Stimulated activated CD8-positive, alpha-beta memory T cell treated with anti-CD3 and anti-CD28 coated beads, Interleukin-15, amount 100 ng/mL, for 48 hours (primary cell): ENCODE measurements around the gene PHLDB3.
A peak's percentile ranks its signal among the peaks of the same experiment; 100 is the strongest.

Experiments used
- DNase-seq, 2 donors: peaks; one replicate each; pipeline ENCODE4 v3.0.0-alpha.2; 2020; ENCODE audit warnings: low read depth in 2 of 2

Gene PHLDB3

GRCh38 chr19:43468354-43469159 is 36.0 kb downstream of the PHLDB3 start:
- no peak for DNase-seq

DNA sequence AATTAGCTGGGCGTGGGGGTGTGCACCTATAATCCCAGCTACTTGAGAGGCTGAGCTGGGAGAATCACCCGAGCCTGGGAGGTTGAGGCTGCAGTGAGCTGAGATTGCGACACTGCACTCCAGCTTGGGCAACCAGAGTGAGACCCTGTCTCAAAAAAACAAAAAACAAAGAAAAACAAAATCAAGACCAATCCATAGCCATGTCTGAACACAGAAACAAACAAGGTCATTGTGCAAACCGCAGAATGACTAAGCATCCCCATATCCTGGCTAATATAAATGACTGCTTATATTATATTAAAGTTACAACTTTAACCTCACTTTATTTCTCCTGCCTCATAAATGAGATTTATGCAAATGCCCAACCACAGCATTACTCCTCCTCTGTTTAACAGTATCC is 36.8 kb downstream of the PHLDB3 start:
- DNase-seq: no peak

- DNase-seq: no peak
These were observed 37.3 kb downstream of the PHLDB3 start for GRCh38 chr19:43467276-43467675.

DNA sequence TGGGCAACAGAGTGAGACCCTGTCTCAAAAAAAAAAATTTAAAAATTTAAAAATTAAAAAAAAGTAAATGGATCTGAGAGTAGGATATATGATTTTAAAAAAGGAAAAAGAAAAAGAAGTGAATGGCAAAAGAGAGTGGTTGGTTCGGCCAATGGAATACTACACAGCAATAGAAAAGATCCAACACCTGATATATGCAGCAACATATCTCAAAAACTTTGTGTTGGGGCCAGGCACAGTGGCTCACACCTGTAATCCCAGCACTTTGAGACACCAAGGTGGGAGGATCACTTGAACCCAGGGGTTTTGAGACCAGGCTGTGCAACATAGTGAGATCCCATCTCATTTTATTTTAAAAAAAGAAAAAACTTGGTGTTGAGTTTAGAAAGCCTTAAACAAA is 37.8 kb downstream of the PHLDB3 start:
- DNase-seq: no peak

DNA sequence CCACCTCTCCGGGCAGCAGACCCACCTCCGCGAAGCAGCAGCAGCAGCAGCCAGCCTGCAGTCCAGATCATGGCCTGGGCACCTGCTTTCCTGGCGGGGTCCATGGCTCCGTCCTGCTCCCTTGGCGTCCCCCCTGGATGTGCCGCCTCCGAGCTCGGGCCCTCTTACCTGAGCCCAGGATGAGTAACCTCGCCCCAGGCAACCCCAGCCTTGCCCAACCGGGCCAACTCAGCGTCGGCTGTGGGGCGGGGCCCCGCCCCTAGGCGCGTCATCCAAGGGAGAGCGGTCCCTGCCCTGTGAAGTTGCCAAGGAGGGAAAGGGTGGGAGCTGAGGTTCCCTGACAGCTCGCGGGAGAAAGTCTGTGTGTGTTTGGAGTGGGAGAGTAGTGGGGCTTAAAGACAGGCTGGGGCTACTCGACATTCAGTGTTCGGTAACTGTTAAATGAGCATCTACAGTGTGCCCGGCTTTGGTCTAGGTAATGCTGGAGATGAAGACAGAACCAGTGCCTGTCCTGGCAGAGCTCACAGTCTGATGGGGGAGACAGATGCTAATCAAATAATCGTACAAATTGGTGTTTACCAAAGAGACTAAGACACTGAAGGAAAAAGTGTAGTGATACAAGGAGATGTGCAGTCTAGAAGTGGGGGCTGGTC is 39.0 kb downstream of the PHLDB3 start, which contains the start of gene LYPD3:
LYPD3 (minus strand) TSS at position 141 of the 653 bp plus-strand sequence; CDS start at position 104, 37 bp downstream.
- no peak for DNase-seq

DNA sequence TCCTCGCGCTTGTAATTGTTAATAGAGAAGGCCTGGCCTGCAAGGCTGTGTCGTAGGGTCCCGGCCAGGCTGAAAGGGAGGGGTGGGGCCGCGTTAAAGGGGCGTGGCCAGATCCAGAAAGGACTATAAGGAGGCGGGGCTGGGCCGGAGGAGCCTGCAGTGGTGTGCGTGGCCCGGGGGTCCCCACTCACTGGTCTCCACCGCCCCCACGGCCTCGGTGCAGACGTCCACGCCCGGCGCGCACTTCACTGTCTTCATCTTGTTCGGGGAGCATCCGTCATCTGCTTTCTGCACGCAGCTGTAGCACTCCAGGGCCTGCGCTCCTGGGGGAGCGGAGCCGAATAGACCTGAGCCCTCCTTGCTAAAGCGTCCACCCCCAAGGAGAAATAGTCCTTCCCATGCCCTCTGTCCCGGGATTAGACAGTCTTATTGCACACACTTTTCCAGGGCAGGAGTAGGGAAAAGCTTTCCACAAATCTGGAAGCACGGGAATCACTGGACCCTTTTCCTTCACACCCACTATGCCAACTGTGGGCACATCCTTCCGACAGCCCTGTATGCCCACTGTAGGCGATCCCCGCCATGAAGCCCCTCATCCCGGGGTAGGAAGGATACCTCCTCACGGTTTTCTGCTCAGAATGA is 40.3 kb downstream of the PHLDB3 start:
- no peak for DNase-seq

GRCh38 chr19:43463381-43464133 is 41.0 kb downstream of the PHLDB3 start:
- DNase-seq: peak; percentile 98

- DNase-seq: no peak
These were observed 41.7 kb downstream of the PHLDB3 start for GRCh38 chr19:43462785-43463380.

DNA sequence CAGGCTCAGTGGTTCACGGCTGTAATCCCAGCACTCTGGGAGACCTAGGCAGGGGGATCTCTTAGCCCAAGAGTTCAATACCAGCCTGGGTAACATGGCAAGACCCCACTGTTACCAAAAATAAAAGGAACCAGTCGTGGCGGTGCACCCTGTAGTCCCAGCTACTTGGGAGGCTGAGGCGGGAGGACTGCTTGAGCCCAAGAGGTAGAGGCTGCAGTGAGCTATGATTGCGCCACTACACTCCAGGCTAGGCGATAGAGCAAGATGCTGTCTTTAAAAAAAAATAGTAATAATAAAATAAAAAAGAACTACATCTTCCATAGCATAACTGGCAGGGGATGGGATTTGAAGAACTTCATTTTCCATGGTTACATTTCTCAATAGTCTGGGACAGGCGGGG is 42.2 kb downstream of the PHLDB3 start:
- no peak for DNase-seq

- no peak for DNase-seq
These were observed 43.2 kb downstream of the PHLDB3 start for GRCh38 chr19:43461303-43461702.

GRCh38 chr19:43460362-43461016 is 44.1 kb downstream of the PHLDB3 start:
- no peak for DNase-seq

- DNase-seq: no peak
These were observed 46.7 kb downstream of the PHLDB3 start for GRCh38 chr19:43457809-43458208.

- no peak for DNase-seq
These were observed 49.0 kb downstream of the PHLDB3 start for GRCh38 chr19:43455321-43456113.

DNA sequence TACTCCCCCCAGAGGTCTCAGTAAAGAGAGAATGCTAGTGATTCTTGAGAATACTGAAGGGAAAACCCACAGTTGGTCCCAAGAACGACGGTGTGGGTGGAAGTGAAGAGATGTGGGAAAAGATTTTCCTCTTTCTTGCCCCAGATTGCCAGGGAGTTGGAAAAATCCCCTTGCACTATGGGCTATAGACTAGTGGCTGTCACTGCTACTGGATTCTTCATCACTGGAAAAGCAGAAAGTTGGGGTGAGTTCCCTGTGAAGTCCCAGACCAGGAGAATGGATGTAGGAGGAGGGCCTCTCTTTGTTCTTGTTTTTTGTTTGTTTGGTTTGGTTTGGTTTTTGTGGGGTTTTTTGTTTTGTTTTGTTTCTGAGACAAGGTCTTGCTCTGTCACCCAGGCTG is 50.5 kb downstream of the PHLDB3 start:
- no peak for DNase-seq

DNA sequence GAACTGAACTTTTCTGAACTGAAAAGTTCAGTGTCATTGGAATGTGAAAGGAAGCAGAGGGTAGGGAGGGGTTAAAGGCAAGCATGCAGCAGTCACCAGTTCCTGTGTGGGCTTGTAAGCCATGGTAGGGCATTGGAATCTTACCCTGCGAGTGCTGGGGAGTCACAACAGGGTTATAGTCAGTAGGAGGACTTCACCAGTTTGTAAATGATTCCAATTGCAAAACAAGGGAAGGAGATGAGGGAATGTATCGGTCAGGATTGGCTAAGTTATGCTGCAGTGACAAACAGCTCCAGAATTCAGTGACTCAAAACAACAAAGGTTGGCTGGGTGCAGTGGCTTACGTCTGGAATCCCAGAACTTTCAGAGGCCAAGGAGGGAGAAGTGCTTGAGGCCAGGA is 52.0 kb downstream of the PHLDB3 start:
- no peak for DNase-seq

DNA sequence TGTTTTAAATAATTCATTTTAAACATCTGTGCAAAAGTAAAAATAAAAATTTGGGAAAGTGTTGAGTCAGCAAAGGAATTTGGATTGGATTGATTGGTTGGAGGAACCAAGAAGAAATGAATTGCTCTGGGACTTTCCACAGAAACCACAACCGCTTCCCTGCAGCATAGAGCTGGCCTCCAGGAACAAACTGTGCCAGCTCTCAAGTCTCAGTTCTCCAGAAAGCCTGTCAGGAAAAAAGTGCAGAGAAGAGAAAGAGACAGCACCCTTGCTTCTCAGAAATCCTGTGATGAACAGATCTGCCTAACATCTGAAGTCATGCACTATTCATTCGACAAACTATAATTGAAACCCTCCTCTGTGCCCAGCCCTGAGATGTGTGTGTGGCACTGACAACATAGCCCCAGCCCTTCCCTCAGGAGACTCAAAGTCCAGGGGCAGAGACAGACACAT is 54.0 kb downstream of the PHLDB3 start:
- no peak for DNase-seq

DNA sequence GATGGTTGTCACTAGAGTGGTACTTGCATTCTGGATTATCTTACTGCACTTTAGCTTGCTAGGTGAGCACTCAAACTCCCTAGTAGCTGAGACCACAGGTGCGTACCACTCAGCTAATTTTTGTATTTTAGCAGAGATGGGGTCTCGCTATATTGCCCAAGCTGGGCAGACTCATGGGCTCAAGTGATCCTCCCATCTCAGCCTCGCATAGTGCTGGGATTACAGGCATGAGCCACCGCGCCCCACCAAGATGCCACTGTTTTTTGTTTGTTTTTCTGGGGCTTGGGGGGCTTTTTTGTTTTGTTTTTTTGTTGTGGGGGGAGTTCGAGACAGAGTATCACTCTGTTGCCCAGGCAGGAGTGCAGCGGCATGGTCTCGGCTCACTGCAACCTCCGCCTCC is 56.9 kb downstream of the PHLDB3 start:
- DNase-seq: no peak

DNA sequence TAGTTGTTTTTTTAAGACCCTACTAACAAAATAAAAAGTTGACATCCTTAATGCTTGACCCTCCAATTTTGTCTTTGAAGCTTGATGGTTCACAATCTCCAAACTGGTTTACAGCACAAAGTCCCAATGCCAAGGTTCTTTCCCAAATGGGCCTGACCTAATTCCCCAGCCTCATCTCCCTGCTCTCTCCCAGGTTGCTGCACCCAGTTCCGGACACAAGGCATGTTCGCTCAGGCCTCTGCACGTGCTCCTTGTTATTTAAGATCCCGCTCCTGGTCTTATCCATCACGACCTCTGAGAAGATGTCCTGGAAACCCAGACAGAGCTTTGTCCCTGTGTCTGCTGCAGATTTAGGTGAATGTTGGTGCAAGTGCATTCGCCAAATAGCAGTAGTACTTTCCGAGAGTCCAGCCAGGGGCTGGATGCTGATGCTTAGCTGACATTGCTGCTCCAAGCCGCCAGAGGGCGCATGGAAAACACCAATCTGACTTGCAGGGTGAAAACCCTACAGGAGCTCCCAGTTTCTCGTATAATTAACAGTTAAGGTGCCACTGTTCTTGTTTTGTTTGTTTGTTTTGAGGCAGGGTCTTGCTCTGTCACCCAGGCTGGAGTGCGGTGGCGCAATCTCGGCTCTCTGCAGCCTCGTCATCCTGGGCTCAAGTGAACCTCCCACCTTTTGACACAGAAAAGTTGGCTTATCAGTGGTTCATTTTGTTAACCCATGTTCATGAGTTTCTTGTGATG is 57.6 kb downstream of the PHLDB3 start:
- peak; percentile 49 to 52 for DNase-seq

DNA sequence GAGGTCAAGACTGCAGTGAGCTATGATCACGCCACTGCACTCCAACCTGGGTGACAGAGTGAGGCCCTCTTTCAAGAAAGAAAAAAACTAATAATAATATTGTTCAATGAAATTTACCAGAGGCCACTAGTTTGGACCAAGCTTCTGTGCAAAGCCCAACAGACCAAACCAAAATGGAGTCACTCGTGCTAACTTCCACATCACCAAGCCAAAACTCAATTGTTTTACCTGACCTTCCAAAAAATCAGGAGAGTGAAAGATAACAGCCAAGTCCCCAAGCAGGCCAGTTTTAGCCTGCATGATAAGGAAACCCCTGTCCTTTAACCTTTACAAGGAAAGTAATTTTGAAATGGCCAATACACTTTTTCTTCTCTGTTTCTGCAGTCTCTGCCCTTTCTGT is 59.1 kb downstream of the PHLDB3 start:
- DNase-seq: no peak
